ENCODE data around the gene COL23A1. TPM values are rescaled to one million over a fixed set of nuclear protein-coding genes. Genes with fewer than 3 reads are reported as not detected.
"Not testable (repeated sequence)": the region's sequence is repeated elsewhere in the genome, so short reads cannot be mapped to it uniquely, and the experiment has no call there.

COL23A1 gene
- total RNA-seq, 1 donor from 2014 or later = 0.40 TPM

GRCh38 chr5:178381921-178382695, 208.1 kb downstream of the COL23A1 start:
- no peak for DNase-seq (ENCODE audit: low read depth)

DNA sequence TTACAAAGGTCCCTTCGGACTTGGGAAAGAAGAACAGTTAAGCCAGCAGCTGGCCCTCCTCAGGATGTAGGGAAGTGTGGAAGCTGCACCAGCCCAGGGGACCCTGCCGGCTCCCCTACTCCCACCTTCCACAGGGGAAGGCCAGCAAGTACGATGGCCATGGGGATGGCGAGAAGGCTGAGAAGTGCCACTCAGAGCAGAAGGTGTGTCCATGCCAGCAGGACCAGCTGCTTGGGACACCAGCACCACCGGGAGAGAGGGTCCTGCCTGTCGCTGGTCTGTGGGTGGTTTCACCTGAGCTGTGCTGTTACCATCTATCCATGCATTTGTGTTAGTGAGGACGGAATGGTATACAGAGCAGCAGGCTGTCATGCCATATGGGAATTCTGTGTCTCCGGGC, 209.0 kb downstream of the COL23A1 start:
- DNase-seq (ENCODE audit: low read depth) = no peak

DNA sequence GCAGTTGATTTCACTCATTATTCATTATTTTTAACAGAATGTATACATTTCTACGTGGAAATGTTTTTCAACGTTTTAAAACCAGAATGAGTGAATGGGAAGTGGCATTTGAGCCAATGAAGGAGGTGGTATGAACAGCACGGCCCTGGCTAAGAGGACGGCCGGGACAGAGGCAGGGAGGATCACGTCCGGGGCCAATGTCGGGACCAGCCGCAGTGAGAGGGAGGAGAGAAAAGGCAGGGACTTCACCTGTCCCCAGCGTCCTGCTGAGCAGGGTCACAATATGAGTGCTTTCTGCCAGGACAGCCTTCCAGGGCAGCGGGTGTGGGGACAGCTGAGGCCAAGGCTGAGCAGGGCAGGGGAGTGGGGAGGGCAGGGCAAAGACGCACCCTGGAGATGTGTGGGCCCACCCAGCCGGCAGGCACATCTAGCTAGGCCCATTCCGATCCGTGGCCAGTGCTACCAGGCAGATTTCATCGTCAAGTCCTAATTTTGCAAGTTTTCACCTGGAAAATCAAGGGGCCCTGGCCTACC, 209.6 kb downstream of the COL23A1 start:
- DNase-seq (ENCODE audit: low read depth) = no peak

DNA sequence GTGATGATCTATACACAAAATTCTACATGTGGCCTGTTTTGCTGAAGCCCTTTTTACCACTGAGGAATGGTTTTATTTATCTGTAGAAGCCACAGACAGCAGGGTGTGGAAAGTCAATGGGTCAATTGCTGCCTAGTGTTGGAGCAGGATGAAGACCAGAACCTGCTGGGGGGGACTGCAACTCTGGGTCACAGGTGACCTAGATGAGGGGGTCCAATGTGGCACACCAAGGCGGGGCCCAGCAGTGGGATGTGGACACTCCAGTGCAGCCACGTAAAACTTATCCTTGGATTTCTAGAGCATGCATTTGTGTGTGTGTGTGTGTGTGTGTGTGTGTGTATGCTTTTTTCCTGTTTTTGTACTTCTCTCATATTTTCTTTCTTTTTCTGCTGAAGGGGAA, 210.1 kb downstream of the COL23A1 start:
- no peak for DNase-seq (ENCODE audit: low read depth)

DNA sequence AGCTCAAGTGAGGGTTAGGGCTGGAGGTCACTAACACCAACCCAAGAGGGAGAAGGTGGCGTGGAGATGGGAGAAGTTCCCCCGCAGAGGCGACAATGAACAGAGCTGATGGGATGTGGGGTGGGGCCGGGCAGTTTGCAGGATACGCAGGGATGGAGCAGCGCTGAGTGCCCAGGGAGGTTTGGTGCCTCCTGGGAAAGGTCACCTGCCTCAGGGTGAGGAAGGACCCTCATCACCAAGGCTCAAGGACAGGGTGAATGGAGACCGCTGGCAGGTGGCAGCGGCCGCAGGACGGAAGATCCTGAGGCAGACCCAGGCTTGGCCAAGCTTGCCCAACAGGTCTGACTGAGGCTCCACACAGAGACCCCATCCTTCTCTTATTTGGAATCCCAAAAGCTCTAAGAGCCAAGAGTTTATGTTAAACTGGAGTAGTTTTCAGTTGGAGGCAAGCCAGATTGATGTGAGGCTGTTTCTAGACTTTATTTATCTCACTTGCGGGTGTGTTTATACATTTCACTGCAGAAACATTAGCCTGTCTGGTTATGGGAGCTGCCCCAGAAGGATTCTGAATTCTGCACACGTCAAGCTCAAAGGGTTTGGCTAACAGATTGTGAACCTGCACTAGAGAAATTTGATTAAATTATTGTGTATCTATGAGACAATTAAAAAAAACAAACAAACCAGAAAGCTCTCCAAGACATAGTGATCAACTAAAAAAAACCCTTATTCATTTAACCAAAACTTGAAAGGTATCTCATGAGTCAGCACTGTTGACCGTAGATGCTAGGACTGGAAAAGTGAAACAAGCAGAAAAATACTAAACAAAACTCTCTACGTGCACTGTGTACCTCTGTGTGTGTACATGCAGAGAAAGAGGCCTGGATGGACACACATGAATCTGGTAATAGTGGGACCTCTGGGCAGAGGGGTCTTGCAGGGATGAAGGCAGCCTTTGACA, 211.4 kb downstream of the COL23A1 start:
- no peak for DNase-seq (ENCODE audit: low read depth)

- DNase-seq (ENCODE audit: low read depth) = no peak
Measured at GRCh38 chr5:178377583-178378270, 212.5 kb downstream of the COL23A1 start.

GRCh38 chr5:178376921-178377582, 213.1 kb downstream of the COL23A1 start:
- peak; percentile 18 for DNase-seq (ENCODE audit: low read depth)

- no peak for DNase-seq (ENCODE audit: low read depth)
Measured at GRCh38 chr5:178375348-178375747, 214.8 kb downstream of the COL23A1 start.

GRCh38 chr5:178373711-178374110, 216.5 kb downstream of the COL23A1 start:
- DNase-seq (ENCODE audit: low read depth) = no peak

GRCh38 chr5:178372142-178372571, 218.0 kb downstream of the COL23A1 start:
- DNase-seq (ENCODE audit: low read depth) = no peak

GRCh38 chr5:178371362-178372111, 218.7 kb downstream of the COL23A1 start:
- DNase-seq (ENCODE audit: low read depth) = no peak

DNA sequence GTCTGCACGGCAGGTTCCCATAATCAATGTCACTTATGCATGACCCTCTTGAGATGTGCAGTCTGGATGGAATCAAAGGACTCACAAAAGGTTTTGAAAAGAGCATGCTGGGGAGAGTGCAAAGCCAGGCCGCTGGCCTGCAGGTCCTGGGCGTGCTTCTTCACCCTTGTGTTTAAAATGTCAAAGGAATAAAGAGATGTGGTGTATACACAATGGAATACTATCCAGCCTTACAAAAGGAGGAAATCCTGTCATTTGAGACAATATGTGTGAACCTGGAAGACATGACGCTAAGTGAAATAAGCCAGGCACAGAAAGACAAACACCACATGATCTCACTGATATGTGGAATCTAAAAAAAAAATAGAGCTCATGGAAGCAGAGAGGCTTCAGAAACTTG, 220.1 kb downstream of the COL23A1 start:
- no peak for DNase-seq (ENCODE audit: low read depth)

GRCh38 chr5:178369469-178369868, 220.7 kb downstream of the COL23A1 start:
- not testable (repeated sequence) for DNase-seq (ENCODE audit: low read depth)

GRCh38 chr5:178368716-178369300, 221.4 kb downstream of the COL23A1 start:
- DNase-seq (ENCODE audit: low read depth) = no peak

GRCh38 chr5:178368274-178368673, 221.9 kb downstream of the COL23A1 start:
- no peak for DNase-seq (ENCODE audit: low read depth)

- DNase-seq (ENCODE audit: low read depth) = no peak
Measured at GRCh38 chr5:178367736-178368120, 222.5 kb downstream of the COL23A1 start.

- no peak for DNase-seq (ENCODE audit: low read depth)
Measured at GRCh38 chr5:178366998-178367735, 223.0 kb downstream of the COL23A1 start.

DNA sequence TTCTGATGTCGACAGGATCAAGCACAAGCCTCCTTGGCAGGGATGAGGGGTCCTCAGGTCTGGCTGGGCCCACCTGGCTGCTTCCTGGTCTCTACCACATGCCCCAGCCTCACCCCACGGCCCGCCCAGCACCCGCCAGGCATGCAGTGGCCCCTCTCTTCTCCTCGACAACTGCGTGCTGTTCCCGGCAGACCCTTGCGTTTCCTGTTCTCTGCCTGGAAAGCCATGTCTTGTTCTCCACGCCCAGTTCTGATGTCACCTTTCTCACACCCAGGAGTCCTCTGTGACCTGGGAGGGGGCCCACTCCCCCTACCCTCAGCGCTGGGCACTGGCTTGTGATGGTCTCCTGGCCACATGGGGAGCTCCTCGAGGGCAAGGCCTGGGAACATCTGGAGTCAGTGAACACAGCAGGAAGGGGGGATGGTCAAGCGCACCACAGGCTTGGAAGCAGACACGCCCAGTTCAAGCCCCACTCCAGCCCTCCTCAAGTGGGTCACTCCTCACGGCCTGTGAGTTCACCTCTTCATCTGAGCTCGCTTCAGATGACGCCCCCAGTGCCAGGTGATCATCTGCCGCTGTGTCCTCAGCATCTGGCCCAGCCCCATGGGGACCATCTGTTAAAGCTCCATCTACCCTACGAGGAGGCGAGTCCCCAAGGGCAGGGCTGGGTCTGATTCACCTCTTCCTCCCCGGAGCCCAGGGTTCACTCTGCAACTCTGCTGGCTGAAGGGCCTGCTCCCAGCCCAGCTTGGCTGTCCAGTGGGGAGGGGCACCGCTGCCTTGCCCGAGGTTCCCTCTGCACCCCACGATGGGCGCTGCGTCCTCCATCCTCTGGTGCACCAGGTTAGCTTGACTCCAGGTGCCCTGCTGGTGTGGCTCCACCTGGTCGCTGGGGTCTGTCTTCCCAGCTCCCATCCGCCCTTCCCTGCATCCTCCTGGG, 224.4 kb downstream of the COL23A1 start:
- DNase-seq (ENCODE audit: low read depth) = no peak

All from renal cortical epithelial cell (primary cell).